Testis (tissue), 2 donors: ENCODE results near the gene NNMT.

Experiments
- POLR2A ChIP-seq: fragments of 450-650 bp; IDR thresholded peaks from one replicate; pipeline ENCODE4 v1.6.1; 2017; ENCODE audit warnings: antibody characterized with exemption, mild to moderate bottlenecking, moderate library complexity
- TF ChIP-seq, protein P1 (sequence below), 3 experiments: fragments of 450-650 bp in 2 of 3; fragments of 200-600 bp in 1 of 3; sonication (generic) in 1 of 3; IDR thresholded peaks; one replicate each; pipeline ENCODE4 v1.5.1; 2016 to 2019; ENCODE audit warnings: antibody characterized with exemption in 3 of 3, mild to moderate bottlenecking in 2 of 3, moderate library complexity in 1 of 3

DNA sequence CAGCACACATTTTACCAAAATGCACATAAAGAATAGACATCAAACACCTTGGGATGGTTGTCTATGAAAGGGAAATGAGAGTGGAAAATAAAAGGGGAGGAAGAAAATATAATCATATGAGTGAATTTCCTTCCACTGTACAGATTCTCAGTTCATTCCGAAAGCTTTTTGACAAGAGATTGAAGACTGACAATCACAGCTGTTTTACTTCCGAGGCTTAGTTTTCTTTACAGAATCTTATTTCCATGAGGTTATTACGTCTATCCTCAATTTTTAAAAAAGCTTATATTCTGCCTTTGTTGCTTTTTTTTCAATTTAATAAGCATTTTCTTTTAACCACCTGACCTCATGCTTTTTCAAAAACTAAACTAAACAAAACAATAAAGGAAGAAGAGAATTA, 12.8 kb upstream of the NNMT start:
- TF ChIP-seq, protein P1, sequence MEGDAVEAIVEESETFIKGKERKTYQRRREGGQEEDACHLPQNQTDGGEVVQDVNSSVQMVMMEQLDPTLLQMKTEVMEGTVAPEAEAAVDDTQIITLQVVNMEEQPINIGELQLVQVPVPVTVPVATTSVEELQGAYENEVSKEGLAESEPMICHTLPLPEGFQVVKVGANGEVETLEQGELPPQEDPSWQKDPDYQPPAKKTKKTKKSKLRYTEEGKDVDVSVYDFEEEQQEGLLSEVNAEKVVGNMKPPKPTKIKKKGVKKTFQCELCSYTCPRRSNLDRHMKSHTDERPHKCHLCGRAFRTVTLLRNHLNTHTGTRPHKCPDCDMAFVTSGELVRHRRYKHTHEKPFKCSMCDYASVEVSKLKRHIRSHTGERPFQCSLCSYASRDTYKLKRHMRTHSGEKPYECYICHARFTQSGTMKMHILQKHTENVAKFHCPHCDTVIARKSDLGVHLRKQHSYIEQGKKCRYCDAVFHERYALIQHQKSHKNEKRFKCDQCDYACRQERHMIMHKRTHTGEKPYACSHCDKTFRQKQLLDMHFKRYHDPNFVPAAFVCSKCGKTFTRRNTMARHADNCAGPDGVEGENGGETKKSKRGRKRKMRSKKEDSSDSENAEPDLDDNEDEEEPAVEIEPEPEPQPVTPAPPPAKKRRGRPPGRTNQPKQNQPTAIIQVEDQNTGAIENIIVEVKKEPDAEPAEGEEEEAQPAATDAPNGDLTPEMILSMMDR (IDR thresholded peaks at IDR 0.05), result no peak
- TF ChIP-seq POLR2A, result no peak
